Smooth muscle cell (in vitro differentiated cells): ENCODE results near the gene SH3RF2. TPM values are rescaled to one million over a fixed set of nuclear protein-coding genes. Genes with fewer than 3 reads are reported as not detected.
A peak's percentile ranks its signal among the peaks of the same experiment; 100 is the strongest.

Experiments used
- DNase-seq: peaks from one replicate; lab custom pipeline; 2025; ENCODE audit not compliant: unreplicated experiment; lab: John Stamatoyannopoulos, UW
- H2AFZ ChIP-seq: fragments of 200-600 bp; sonication (generic); 2 replicates; pipeline ENCODE4 v1.6.0; 2016; ENCODE audit warnings: antibody characterized with exemption, low read depth, mild to moderate bottlenecking
- H3F3A ChIP-seq: fragments of 200-600 bp; sonication (generic); 2 replicates; pipeline ENCODE4 v1.6.0; 2017; ENCODE audit warnings: antibody characterized with exemption, low read depth
- H3K27ac ChIP-seq: fragments of 200-600 bp; sonication (generic); 2 replicates; pipeline ENCODE4 v1.5.1; 2016; ENCODE audit warnings: low read depth, mild to moderate bottlenecking
- H3K27me3 ChIP-seq: fragments of 200-600 bp; sonication (generic); 2 replicates; pipeline ENCODE4 v1.6.1; 2016; ENCODE audit warnings: low read depth, mild to moderate bottlenecking
- H3K36me3 ChIP-seq: fragments of 200-600 bp; sonication (generic); 2 replicates; pipeline ENCODE4 v1.5.1; 2016; ENCODE audit warnings: low read depth
- H3K4me1 ChIP-seq: fragments of 200-600 bp; sonication (generic); 2 replicates; pipeline ENCODE4 v1.5.1; 2016; ENCODE audit warnings: low read depth
- H3K4me2 ChIP-seq: fragments of 200-600 bp; sonication (generic); 2 replicates; pipeline ENCODE4 v1.6.0; 2016; ENCODE audit warnings: mild to moderate bottlenecking
- H3K4me3 ChIP-seq: fragments of 200-600 bp; sonication (generic); 2 replicates; pipeline ENCODE4 v1.5.1; 2016; ENCODE audit warnings: mild to moderate bottlenecking
- H3K79me2 ChIP-seq: fragments of 200-600 bp; sonication (generic); 2 replicates; pipeline ENCODE4 v1.6.0; 2016; ENCODE audit warnings: low read depth, mild to moderate bottlenecking
- H3K9ac ChIP-seq: fragments of 200-600 bp; sonication (generic); 2 replicates; pipeline ENCODE4 v1.6.0; 2016; ENCODE audit warnings: low read depth
- H3K9me3 ChIP-seq: fragments of 200-600 bp; sonication (generic); replicated peaks from 2 replicates; pipeline ENCODE4 v1.5.1; 2016; ENCODE audit warnings: low read depth
- H4K20me1 ChIP-seq: fragments of 200-600 bp; sonication (generic); 2 replicates; pipeline ENCODE4 v1.6.0; 2016; ENCODE audit warnings: low read depth
- WGBS: methylation state at CpG from one replicate; pipeline ENCODE4 v1.1.7; 2016; ENCODE audit warnings: low lambda C conversion rate; 5-methylcytosine and 5-hydroxymethylcytosine counted together
- polyA plus RNA-seq: library from polyadenylated mRNA; unstranded; fragments of >200 nt; fragmentation: Nextera tagmentation; extraction: Ambion mirVana; gene quantifications from 2 replicates; pipeline ENCODE4 v1.2.1, GENCODE V29; 2016
- total RNA-seq: library from RNA; depleted of rRNA; stranded (reverse); fragments of >200 nt; gene quantifications from 2 replicates; pipeline ENCODE4 v1.2.3, GENCODE V29; 2014
- TF ChIP-seq, protein P1 (sequence below): fragments of 200-600 bp; sonication (generic); IDR thresholded peaks from 2 replicates; pipeline ENCODE4 v1.5.1; 2017; ENCODE audit warnings: borderline replicate concordance, mild to moderate bottlenecking, antibody characterized with exemption; ENCODE audit not compliant: insufficient read depth, poor library complexity, severe bottlenecking

Gene SH3RF2
- total and polyA plus RNA-seq, 2 experiments from 2014 or later = 1.0 to 2.0 TPM

GRCh38 chr5:146047396-146047795, 111.0 kb downstream of the SH3RF2 start:
- no peak overlapping the region for H3K4me3 ChIP-seq
- no peak overlapping the region for H2AFZ ChIP-seq
- no peak overlapping the region for H3K27ac ChIP-seq
- H3K27me3 ChIP-seq = no peaks in the 10 kb centered on the region
- TF ChIP-seq, protein P1, sequence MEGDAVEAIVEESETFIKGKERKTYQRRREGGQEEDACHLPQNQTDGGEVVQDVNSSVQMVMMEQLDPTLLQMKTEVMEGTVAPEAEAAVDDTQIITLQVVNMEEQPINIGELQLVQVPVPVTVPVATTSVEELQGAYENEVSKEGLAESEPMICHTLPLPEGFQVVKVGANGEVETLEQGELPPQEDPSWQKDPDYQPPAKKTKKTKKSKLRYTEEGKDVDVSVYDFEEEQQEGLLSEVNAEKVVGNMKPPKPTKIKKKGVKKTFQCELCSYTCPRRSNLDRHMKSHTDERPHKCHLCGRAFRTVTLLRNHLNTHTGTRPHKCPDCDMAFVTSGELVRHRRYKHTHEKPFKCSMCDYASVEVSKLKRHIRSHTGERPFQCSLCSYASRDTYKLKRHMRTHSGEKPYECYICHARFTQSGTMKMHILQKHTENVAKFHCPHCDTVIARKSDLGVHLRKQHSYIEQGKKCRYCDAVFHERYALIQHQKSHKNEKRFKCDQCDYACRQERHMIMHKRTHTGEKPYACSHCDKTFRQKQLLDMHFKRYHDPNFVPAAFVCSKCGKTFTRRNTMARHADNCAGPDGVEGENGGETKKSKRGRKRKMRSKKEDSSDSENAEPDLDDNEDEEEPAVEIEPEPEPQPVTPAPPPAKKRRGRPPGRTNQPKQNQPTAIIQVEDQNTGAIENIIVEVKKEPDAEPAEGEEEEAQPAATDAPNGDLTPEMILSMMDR = no peak
- no peak overlapping the region for H3K4me2 ChIP-seq
- H3K36me3 ChIP-seq = no peaks in the 10 kb centered on the region
- DNase-seq = no peak
- no peaks in the 10 kb centered on the region for H3K9me3 ChIP-seq
- 80% methylated on average over 4 of the region's 4 CpGs for WGBS
- H3F3A ChIP-seq = no peaks in the 10 kb centered on the region
- no peaks in the 10 kb centered on the region for H4K20me1 ChIP-seq
- H3K9ac ChIP-seq = no peak overlapping the region
- H3K4me1 ChIP-seq = no peaks in the 10 kb centered on the region
- no peaks in the 10 kb centered on the region for H3K79me2 ChIP-seq

DNA sequence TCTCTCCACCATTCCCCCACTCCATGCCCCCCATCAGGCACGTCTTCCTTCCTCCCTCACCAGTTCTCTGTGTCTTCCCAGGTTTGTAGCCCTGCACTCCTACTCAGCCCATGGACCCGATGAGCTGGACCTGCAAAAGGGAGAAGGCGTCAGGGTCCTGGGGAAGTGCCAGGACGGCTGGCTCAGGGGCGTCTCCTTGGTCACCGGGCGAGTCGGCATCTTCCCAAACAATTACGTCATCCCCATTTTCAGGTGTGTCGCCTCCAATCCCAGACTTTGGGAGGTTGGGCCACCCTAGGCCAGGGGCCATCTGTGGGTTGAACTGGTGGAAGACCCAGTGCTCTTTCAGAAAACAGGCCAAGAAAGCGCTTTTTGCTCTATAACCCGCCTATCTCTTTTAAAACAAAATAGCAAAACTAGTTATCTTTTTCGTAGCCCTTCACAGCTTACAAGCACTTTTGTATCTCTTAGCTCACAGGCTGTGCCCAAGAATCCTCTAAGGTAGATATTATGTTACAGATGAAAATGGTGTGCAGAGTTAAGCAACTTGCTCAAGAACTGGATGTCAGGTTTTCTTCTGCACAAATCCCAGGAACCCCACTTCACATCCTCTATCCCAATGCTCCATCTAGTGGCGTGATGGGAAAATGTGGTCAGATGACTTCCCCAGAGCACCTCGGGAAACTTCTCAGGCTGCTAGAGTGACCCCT, 112.8 kb downstream of the SH3RF2 start:
- no peaks in the 10 kb centered on the region for H4K20me1 ChIP-seq
- no peak overlapping the region for H2AFZ ChIP-seq
- no peaks in the 10 kb centered on the region for H3F3A ChIP-seq
- H3K79me2 ChIP-seq = no peaks in the 10 kb centered on the region
- peak; percentile 4 for DNase-seq
- no peaks in the 10 kb centered on the region for H3K4me1 ChIP-seq
- 81% methylated on average over 15 of the region's 15 CpGs for WGBS
- H3K36me3 ChIP-seq = no peaks in the 10 kb centered on the region
- TF ChIP-seq, protein P1 = peak; percentile 69
- no peak overlapping the region for H3K4me2 ChIP-seq
- no peak overlapping the region for H3K4me3 ChIP-seq
- no peak overlapping the region for H3K9ac ChIP-seq
- no peaks in the 10 kb centered on the region for H3K27me3 ChIP-seq
- no peaks in the 10 kb centered on the region for H3K9me3 ChIP-seq
- H3K27ac ChIP-seq = no peak overlapping the region

GRCh38 chr5:146049704-146050026, 113.3 kb downstream of the SH3RF2 start:
- TF ChIP-seq, protein P1 = no peak
- no peak for DNase-seq
- Histone ChIP-seq H4K20me1 (no peaks in the 10 kb centered on the region), H3K27me3 (no peaks in the 10 kb centered on the region), H3K27ac (no peak overlapping the region), H3K79me2 (no peaks in the 10 kb centered on the region), H3F3A (no peaks in the 10 kb centered on the region), H2AFZ (no peak overlapping the region), H3K4me3 (no peak overlapping the region), H3K9ac (no peak overlapping the region), H3K4me2 (no peak overlapping the region), H3K36me3 (no peaks in the 10 kb centered on the region), H3K9me3 (no peaks in the 10 kb centered on the region), H3K4me1 (no peaks in the 10 kb centered on the region)
- WGBS = 44% methylated on average over 3 of the region's 3 CpGs

DNA sequence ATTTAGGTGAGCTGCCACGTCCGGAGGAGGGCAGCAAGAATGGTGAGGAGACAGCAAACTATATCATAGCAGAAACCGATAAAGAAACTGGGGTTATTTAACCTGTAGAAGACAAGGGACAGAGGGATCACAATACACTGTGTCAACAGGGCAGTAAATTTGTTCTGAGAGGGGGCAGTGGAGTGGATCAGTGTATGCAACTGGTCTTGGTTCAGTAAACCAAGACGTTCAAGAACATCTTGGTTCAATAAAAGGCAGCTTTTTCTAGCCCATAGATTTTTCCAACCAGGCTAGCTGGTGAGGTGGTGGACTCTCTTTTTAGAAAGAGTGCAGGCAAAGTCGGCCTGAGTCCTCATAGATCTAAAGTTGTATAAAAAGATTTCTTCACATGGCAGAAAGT, 113.7 kb downstream of the SH3RF2 start:
- 76% methylated on average over 5 of the region's 5 CpGs for WGBS

More for the DNA sequence above, 113.7 kb downstream of the SH3RF2 start:
- H3K4me1 ChIP-seq = no peaks in the 10 kb centered on the region
- H3K27me3 ChIP-seq = no peaks in the 10 kb centered on the region
- no peaks in the 10 kb centered on the region for H4K20me1 ChIP-seq
- no peak overlapping the region for H3K9ac ChIP-seq
- H3K4me2 ChIP-seq = no peak overlapping the region
- H3K9me3 ChIP-seq = no peaks in the 10 kb centered on the region
- no peaks in the 10 kb centered on the region for H3K36me3 ChIP-seq
- H3K27ac ChIP-seq = no peak overlapping the region
- no peak for DNase-seq
- no peak overlapping the region for H3K4me3 ChIP-seq
- H3K79me2 ChIP-seq = no peaks in the 10 kb centered on the region
- TF ChIP-seq, protein P1 = no peak
- H3F3A ChIP-seq = no peaks in the 10 kb centered on the region
- H2AFZ ChIP-seq = no peak overlapping the region
